ENCODE measurements around the gene CHTF8. TPM values are rescaled to one million over a fixed set of nuclear protein-coding genes. Genes with fewer than 3 reads are reported as not detected.
"Not testable (repeated sequence)": the region's sequence is repeated elsewhere in the genome, so short reads cannot be mapped to it uniquely, and the experiment has no call there.

CHTF8 gene
- polyA plus RNA-seq, 1 donor (not counting 4 experiments of a cell fraction or from before 2014, with no cell fraction given): 96.0 TPM

GRCh38 chr16:69141014-69141413, 8.6 kb upstream of the CHTF8 start:
- Histone ChIP-seq H4K20me1 (ENCODE audit: control insufficient read depth, extremely low read depth, insufficient read depth, low read length) (no peaks in the 10 kb centered on the region), H3K4me3 (ENCODE audit: control insufficient read depth in 2 of 3, extremely low read depth in 1 of 3, insufficient read depth in 2 of 3, low read depth in 1 of 3, low read length in 3 of 3) (no peak overlapping the region), H3K9me1 (ENCODE audit: control insufficient read depth, extremely low read depth, insufficient read depth, low read length) (no peaks in the 10 kb centered on the region), H3K79me2 (ENCODE audit: control insufficient read depth, insufficient read depth, low read length) (peaks cover 29% of the 10 kb centered on the region), H3K4me1 (ENCODE audit: control insufficient read depth, extremely low read depth, insufficient read depth, low read length) (no peaks in the 10 kb centered on the region), H3K9me3 (ENCODE audit: control insufficient read depth, low read depth, low read length) (no peaks in the 10 kb centered on the region), H3K9ac (ENCODE audit: control insufficient read depth, extremely low read depth, insufficient read depth, low read length) (no peak overlapping the region), H3K27ac (ENCODE audit: control insufficient read depth, insufficient read depth, low read length) (no peak overlapping the region), H3K4me2 (ENCODE audit: control insufficient read depth, extremely low read depth, insufficient read depth, low read depth, low read length) (no peak overlapping the region), H2AFZ (ENCODE audit: control insufficient read depth, low read length) (no peak overlapping the region), H3K27me3 (ENCODE audit: control insufficient read depth, extremely low read depth, insufficient read depth, low read length) (no peaks in the 10 kb centered on the region), H3K36me3 (ENCODE audit: control insufficient read depth in 2 of 2, extremely low read depth in 1 of 2, insufficient read depth in 2 of 2, low read length in 2 of 2) (peaks cover 34 to 52% of the 10 kb centered on the region in 2 experiments)
- TF ChIP-seq EZH2 (IDR thresholded peaks at IDR 0.05; ENCODE audit: low read length): no peak
- no peak for TF ChIP-seq CTCF (optimal IDR thresholded peaks at IDR 0.05 in 1 of 3, IDR thresholded peaks at IDR 0.05 in 1 of 3, conservative IDR thresholded peaks at IDR 0.05 in 1 of 3; ENCODE audit: extremely low read depth in 1 of 3, insufficient read depth in 2 of 3, low read length in 3 of 3)
- no peak for DNase-seq (ENCODE audit: low read depth, low spot score)
- FAIRE-seq: no peak
- dilution Hi-C loops (cut with MboI; ENCODE audit: extremely low pct_ligation_motif_present, low sequenced_read_pairs): no loop called here

- H3K4me3 ChIP-seq (ENCODE audit: control insufficient read depth in 2 of 3, extremely low read depth in 1 of 3, insufficient read depth in 2 of 3, low read depth in 1 of 3, low read length in 3 of 3); H2AFZ ChIP-seq (ENCODE audit: control insufficient read depth, low read length); DNase-seq (ENCODE audit: low read depth, low spot score); FAIRE-seq; H3K4me2 ChIP-seq (ENCODE audit: control insufficient read depth, extremely low read depth, insufficient read depth, low read depth, low read length); H4K20me1 ChIP-seq (ENCODE audit: control insufficient read depth, extremely low read depth, insufficient read depth, low read length); dilution Hi-C loops (cut with MboI; ENCODE audit: extremely low pct_ligation_motif_present, low sequenced_read_pairs); H3K9me3 ChIP-seq (ENCODE audit: control insufficient read depth, low read depth, low read length); H3K9ac ChIP-seq (ENCODE audit: control insufficient read depth, extremely low read depth, insufficient read depth, low read length); H3K9me1 ChIP-seq (ENCODE audit: control insufficient read depth, extremely low read depth, insufficient read depth, low read length); H3K27me3 ChIP-seq (ENCODE audit: control insufficient read depth, extremely low read depth, insufficient read depth, low read length); H3K27ac ChIP-seq (ENCODE audit: control insufficient read depth, insufficient read depth, low read length); H3K4me1 ChIP-seq (ENCODE audit: control insufficient read depth, extremely low read depth, insufficient read depth, low read length): not testable (repeated sequence)
- peaks cover 29 to 53% of the 10 kb centered on the region in 2 experiments for H3K36me3 ChIP-seq (ENCODE audit: control insufficient read depth in 2 of 2, extremely low read depth in 1 of 2, insufficient read depth in 2 of 2, low read length in 2 of 2)
- H3K79me2 ChIP-seq (ENCODE audit: control insufficient read depth, insufficient read depth, low read length): peaks cover 41% of the 10 kb centered on the region
Observed at GRCh38 chr16:69139464-69139863, 7.1 kb upstream of the CHTF8 start.

DNA sequence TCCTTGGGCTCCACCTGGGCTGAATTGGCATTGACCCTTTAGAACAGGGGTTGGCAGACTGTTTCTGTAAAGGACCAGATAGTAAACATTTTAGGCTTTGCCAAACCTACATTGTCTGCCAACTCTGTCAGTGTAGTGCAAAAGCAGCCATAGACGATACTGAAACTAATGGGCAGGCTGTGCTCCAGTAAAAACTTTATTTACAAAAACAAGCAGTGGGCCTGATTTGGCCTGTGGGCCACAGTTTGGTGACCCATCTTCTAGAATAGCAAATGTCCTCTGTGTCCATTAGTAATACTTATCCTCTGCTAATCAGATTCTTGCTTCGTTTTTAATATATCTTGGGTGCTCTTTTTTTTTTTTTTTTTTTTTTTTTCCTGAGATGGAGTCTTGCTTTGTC, 6.2 kb upstream of the CHTF8 start:
- peaks cover 28 to 57% of the 10 kb centered on the region in 2 experiments for H3K36me3 ChIP-seq (ENCODE audit: control insufficient read depth in 2 of 2, extremely low read depth in 1 of 2, insufficient read depth in 2 of 2, low read length in 2 of 2)
- DNase-seq (ENCODE audit: low read depth, low spot score) (no peak), FAIRE-seq (no peak)
- no peaks in the 10 kb centered on the region for H3K27me3 ChIP-seq (ENCODE audit: control insufficient read depth, extremely low read depth, insufficient read depth, low read length)
- no peak overlapping the region for H3K4me2 ChIP-seq (ENCODE audit: control insufficient read depth, extremely low read depth, insufficient read depth, low read depth, low read length)
- no peak overlapping the region for H2AFZ ChIP-seq (ENCODE audit: control insufficient read depth, low read length)
- peaks cover 50% of the 10 kb centered on the region for H3K79me2 ChIP-seq (ENCODE audit: control insufficient read depth, insufficient read depth, low read length)
- H3K9me3 ChIP-seq (ENCODE audit: control insufficient read depth, low read depth, low read length): no peaks in the 10 kb centered on the region
- no peak overlapping the region for H3K27ac ChIP-seq (ENCODE audit: control insufficient read depth, insufficient read depth, low read length)
- H3K4me3 ChIP-seq (ENCODE audit: control insufficient read depth in 2 of 3, extremely low read depth in 1 of 3, insufficient read depth in 2 of 3, low read depth in 1 of 3, low read length in 3 of 3): no peak overlapping the region
- no peak overlapping the region for H3K9ac ChIP-seq (ENCODE audit: control insufficient read depth, extremely low read depth, insufficient read depth, low read length)
- dilution Hi-C loops (cut with MboI; ENCODE audit: extremely low pct_ligation_motif_present, low sequenced_read_pairs): no loop called here
- no peaks in the 10 kb centered on the region for H4K20me1 ChIP-seq (ENCODE audit: control insufficient read depth, extremely low read depth, insufficient read depth, low read length)
- no peak for TF ChIP-seq EZH2 (IDR thresholded peaks at IDR 0.05; ENCODE audit: low read length)
- TF ChIP-seq CTCF (optimal IDR thresholded peaks at IDR 0.05 in 1 of 3, IDR thresholded peaks at IDR 0.05 in 1 of 3, conservative IDR thresholded peaks at IDR 0.05 in 1 of 3; ENCODE audit: extremely low read depth in 1 of 3, insufficient read depth in 2 of 3, low read length in 3 of 3): no peak
- no peaks in the 10 kb centered on the region for H3K9me1 ChIP-seq (ENCODE audit: control insufficient read depth, extremely low read depth, insufficient read depth, low read length)
- peaks cover 8% of the 10 kb centered on the region for H3K4me1 ChIP-seq (ENCODE audit: control insufficient read depth, extremely low read depth, insufficient read depth, low read length)

Measured in keratinocyte (primary cell).